HS-5 (cell line): ENCODE results near the gene LNX2.

Source experiments
- DNase-seq: peaks from one replicate; pipeline ENCODE4 v3.0.0-alpha.2; 2012; ENCODE audit warnings: low read depth

Gene LNX2

DNA sequence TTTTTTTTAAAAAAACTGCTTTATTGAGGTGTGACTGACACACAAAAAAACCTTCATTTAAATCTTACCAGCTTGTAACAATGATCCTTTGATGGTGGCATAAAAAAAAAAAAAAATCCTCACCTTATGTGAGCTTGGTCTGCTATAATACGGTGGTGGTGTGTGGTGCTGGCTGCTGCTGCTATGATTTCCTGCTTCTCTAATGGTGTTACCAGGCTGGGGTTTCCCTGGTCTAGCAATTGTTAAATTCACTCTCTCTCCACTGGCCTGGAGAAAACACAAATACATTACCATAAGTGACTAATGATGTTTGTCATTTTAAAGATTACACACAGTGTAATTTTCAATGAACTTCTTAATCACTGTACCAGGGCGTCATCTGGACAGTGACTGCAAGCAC, 60.6 kb downstream of the LNX2 start:
- no peak for DNase-seq

DNA sequence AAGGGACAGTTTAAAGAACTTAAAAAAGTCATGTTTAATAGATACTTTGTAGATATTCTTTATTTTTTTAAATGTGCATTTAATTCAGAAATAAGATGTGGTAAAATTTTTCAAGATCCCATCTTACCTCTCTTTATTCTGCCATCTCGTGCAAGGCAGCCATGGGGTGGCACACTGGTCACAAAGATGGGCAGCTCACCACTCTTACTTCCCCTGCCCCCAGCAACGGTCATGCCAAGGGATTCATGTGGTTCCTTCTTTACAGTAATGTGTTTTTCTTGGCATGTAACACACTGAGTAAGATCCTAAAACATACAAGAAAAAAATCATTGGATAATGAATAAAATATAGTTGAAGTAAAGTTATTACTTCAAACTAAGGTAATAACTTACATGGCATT, 64.2 kb downstream of the LNX2 start:
- DNase-seq, result no peak

DNA sequence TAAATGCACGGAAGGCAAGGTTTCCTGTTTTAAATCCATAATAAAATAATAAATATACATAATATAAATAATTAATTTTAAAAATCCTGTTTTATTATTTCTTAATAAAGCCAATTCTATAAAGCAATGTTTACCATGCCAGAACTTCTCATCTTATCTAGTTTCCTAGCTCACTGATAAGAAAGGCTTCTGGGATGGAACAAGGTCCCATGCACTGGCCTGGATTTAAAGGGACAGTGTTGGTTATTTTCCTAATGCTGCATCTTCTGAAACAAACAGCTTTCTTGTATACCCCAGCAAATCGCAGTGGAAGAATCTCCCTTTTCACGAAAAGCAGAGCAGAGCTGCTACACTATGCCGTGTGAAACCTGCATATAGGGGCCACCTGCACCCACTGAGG, 68.8 kb downstream of the LNX2 start:
- DNase-seq, result no peak

DNA sequence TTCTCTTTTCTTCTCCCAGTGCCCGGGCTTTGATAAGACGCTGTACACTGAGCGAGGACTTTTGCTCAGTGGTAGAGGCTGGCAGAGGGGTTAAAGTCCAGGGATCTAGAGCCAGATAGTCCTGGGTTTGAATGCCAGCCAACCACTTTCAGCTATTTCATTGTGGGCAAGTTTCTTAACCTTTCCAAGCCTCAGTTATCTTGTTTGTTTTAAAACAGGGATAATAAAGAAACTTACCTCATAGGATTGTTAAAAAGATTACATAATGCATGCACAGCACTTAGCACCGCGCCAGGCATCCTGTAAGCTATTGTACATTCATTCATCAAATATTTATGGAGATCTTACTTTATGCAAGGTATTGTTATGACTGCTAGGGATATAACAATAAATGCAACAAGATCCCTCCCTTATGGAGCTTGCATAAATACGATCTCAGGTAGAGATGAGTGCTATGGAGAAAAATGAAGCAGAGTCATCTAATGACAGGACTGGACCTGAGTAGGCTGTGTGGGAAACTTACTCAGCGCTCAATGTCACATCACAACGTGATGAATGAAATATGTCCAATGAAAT, 70.8 kb downstream of the LNX2 start:
- no peak for DNase-seq

DNA sequence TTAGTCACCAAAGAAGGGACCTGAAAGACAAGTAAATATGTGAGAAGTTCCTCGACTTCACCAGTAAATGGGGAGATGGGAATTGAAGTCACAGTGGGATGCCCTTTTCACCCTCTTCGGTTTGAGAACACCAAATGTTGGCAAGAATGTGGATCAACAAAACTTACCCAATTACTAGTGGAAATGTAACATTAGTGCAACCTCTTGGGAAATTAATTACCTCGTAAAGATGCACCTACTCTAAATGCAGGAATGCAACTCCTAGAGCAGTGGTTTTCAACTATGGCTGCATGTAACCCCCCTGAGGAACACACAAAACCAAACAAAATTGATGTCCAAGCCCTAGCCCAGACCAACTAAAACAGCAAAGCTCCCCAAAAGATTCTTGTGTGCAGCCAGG, 78.1 kb downstream of the LNX2 start:
- no peak for DNase-seq

DNA sequence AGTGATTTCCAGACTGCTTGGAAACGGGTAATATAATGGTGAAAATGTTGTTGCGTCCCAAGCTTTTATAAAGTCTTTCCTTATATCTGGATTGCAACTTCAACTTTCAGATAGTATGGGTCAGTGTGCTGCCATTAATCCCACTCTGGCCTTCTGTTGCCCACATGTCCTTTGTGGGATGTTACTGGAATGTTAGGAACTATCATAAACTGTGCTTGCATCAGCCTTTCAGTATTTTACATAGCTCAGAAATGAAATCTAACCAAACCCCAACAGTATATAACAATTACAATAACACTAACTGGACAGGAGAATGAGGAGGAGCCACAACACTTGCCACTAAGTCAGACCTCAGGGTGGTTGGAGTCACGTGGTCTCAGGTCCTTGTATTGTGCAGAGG, 78.9 kb downstream of the LNX2 start:
- no peak for DNase-seq

DNA sequence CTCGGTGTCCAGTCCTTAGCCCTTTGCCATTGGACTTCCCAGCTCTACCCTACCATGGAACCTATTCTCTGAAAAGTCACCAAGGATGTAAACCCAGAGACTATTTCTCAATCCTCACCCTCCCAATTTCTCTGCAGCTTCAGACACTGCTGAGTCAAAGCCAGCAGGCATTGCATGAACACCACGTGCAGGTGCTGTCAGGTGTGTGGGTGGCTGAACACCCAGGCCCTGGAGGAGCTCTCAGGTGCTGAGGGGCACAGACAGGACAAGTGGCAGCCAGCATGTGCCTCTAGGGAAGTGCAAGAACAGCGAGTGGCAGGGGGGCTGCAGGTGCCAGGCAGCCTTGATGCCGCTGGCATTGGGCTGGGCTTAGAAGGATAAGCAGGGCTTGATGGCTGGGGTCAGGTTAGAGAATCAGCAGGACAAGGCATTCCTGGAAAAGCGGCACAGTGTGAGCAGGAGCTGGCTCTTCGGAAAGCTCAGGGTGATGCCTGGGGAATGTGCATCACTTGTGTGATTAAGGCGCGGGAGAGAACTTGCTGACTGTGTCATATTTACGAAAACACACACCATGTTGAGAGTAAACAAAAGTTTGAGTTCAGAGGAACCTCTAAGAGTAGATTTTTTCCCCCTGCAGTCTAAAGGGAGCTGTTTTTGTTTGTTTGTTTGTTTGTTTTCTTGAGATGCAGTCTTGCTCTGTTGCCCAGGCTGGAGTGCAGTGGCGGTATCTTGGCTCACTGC, 83.8 kb downstream of the LNX2 start:
- no peak for DNase-seq

DNA sequence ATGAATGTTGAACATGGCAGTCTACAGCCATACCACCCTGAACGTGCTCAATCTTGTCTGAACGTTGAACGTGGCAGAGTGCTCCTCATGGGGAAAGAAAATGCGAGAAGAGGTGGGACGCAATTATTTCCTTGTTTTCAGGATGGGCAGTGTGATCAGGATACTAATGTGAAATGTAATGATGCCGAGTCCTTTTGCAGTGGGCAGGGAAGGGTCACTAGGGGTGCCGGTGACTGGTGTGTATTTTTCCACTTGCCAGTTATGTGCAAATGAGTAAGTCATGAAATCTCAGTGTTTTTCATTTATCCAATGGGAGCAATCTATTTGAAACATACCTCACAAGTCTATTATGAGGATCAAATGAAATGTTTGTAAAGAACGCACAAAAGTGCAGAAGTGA, 84.8 kb downstream of the LNX2 start:
- no peak for DNase-seq

DNA sequence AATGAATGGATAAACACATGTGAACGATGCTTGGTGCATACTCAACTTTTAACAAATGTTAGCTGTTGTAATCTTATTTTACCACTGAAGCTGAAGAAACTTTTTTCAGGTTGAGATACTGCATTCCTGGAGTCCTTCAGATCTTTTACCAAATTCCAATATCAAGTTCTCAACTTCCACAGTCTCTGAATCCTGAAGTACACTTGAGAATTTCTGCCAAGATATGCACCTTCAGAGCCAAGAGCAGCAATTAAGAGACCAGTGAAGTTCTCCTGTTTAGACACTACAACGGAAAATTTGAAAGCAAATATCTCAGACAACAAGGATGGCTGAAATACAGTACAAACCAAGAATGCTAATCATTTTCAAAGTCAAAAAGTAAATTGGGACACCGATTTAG, 85.3 kb downstream of the LNX2 start:
- no peak for DNase-seq

DNA sequence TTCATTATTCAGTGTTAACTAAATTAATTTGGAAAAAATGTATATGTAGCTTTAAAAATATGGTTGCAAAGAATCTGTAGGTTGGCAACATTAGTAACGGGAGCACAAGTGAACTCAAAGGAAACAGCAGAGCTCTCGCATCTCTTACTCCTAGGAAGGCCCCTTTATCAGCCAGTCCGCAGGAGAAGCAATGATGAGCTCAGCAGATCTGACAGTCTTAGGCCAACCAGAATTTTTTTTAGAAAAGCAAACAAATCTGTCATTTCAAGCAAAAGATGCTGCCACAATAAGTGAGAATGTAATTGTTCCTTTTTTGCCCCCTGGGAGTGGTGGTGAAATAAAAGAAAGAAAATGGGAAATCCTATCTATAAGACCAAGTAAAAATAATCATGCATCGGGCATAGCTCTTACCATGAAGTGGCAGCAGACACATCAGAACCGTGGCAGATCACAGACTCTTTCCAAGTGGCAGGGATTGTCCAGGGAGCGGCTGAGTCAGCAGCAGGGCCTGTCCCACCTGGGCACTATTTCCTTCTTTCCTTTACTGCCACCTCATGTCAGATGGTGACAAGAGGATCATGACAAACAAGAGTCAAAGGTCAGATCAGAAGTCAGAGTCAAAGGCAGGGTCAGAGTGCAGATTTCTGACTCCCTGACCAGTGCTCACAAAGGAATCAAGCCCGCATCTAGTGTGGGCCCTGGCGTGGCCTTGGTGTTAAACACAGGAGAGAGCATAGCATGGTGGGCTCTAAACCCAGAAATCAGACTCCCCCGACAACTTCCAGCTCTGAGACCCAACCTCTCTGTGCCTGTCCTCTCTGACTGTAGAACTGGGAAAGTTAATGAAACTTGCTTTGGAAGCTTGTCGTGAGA, 86.0 kb downstream of the LNX2 start:
- DNase-seq, result no peak

DNA sequence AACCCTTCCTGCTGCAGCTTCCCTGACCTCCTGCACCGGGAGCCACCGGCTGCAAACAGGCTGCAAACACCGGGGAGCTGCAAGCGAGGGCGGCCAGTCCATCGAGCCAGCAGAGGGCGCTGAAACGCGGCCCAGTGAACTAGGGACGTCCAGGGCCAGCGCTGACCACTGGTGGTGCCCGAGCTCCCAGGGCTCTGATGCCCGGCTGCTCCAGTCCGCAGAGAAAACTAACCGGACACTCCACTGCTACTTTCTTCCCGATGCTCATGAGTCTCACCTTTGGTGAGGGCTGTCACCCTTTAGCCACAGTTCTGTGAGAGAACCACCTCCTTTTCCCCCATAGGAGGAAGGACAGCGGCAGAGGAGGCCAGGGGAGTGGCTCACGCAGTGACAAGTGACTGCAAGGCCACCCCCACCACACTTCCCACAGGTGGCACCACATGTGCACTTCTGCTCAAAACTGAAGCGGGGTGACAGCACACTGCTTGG, 87.1 kb downstream of the LNX2 start:
- DNase-seq, result no peak

DNA sequence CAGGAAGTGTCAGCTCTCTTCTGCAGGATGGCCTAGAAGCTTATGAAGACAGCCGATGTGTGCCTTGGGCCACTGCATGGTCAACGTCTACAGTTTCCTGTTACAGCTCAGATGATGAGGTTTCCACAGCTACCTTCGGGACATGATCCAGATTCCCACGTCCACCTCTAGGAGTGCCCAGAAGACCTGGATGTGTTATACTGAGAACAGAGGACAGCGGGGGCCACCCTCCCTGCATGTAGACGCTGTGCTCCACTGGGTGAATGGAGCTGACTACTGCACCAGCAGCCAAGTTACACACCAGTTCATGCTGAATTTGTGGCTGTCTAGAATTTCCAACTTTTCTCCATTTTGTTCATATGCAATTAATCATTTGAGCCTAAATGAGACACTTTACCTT, 91.4 kb downstream of the LNX2 start:
- no peak for DNase-seq

DNA sequence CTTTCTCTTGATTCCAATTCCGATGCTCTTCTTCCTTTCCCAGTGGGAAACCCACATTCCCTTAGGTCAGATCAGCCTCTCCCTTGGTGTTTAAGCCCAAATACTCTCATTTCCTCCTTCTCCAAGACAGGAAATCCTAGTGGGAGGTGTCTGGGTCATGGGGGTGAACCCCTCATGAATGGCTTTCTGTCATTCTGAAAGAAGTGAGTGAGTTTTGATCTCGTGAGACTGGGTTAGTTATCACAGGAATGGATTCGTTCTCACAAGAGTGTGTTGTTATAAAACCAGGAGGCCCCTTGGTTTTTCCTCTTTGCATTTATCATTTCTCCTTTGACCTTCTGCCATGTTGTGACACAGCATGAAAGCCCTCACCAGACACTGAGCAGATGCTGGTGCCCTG, 93.8 kb downstream of the LNX2 start:
- DNase-seq, result no peak

DNA sequence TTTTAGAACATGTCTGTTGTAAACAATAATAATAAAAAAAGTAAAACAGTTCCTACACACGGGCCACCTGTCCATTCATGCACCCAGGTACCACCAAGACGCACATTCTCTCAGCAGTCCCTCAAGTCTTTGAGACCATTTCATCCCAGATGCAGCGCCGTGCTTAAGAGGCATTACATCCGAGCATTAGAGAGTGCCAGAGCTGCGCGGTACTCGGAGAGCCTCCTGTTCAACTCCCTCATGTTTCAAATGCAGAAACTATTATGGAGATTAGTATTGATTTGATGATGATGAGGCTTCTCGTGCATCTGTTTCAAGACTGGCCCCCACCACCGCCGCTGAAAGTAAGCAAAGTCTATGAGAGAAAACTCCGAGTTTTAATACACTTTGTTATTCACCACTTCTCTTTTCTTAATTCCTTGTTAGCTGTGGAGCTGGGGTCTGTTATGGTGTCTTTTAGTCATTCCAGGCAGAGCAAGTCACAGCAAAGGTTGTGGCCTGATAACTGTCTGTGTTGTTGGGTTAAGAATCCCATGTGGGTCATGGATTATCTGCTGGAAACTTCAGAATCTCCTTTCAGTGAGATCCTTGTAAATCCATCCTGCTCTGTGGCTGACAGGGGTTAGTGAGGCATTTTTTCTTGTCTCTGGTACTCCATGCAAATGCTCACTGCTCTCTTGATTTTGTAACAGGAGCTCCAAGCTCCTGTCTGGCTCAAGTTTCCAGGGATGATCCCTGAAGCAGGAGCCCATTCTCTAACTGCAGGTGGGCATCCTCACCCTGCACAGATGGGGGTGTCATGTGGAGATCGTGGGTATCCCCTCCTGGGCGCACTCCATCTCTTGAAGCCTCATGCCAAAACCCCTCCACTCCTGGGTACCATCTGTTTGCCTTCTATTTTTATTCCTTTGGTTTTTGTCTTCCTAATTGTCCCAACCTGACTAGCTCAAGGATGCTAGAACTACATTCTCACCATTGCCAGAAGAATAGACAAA, 95.1 kb downstream of the LNX2 start:
- no peak for DNase-seq

DNA sequence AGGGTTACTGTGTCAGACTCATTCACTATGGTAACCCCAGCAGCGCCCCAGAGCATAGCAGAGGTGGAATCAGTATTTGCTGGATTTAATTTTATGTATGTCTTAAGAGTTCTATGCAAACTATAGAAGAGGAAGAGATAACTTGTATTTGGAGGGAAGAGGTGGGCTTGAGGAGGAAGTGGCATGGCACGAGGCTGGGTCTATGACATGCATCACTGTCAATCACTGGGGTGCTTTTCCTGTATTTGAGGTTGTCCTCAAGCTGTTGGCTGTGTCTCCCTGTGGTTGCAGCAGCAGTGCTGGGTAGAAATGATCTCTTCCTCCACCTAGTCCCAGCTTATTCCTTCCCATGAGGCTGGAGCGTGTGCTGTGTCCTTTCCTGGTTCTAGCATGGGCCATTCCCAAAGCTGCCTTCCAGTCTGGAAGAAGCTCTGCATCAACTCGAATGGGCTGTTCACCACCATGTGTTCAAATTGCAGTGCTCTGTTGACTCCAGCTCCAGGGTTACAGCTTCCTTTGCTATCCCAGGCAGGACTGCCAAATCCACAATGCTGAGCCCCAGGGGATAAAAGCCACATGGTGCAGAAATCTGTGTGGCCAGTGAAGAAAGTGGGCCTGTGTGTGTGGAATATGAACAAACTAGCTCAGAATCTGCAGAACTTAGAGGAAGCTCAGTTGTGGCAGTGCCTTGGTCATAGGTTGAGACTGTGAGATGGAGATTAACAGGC, 96.8 kb downstream of the LNX2 start:
- DNase-seq, result no peak

DNA sequence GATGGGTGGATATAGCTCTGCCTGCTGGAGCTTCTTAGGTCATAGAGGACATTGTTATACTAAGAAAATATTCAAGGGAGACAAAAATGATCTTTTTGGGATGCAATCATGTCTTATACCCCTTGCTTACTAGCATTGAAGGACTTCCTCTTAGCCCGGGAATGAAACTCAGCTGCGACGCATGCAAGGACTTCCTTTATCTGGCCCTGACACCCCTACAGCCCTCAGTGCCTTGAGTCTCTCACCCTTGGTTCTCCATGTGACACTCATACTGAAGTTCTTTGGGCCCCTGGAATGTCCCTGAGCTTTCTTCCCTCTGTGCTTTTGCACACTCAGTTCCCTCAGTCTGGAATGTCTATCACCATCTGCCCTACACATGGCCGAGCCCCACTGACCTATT, 97.5 kb downstream of the LNX2 start:
- no peak for DNase-seq

DNA sequence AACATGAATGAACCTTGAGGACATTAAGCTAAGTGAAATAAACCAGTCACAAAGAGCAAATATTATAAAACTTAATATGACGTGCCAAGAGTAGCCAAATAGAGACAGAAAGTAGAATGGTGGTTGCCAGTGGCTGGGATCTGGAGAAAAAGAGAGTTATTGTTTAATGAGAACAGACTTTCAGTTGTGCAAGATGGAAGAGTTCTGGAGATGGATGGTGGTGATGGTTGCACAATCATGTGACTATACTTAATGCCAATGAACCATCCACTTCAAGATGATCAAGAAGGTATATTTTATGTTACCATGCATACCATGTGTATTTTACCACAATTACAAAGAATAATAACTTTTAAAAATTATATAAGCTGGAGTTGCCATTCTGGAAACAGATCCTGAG, 104.2 kb downstream of the LNX2 start:
- no peak for DNase-seq

DNA sequence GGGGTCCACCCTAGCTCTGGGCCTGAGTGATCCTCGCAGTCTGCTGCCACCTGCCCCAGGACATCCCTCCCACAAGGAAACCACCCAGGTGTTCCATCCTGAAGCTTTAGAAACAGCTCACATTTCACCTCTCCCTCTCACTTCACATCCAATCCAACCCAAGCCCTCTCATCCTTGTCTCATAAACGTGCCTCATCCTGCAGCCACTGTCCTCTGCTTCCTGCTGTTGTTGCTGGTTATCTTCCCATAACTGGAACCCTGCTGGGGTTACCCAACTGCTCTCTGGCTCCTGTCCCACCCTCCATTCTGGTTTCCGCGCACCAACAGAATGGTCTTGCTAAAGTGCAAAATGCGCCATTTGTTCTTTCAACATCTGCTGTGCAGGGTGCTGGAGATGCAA, 110.2 kb downstream of the LNX2 start:
- DNase-seq, result no peak

DNA sequence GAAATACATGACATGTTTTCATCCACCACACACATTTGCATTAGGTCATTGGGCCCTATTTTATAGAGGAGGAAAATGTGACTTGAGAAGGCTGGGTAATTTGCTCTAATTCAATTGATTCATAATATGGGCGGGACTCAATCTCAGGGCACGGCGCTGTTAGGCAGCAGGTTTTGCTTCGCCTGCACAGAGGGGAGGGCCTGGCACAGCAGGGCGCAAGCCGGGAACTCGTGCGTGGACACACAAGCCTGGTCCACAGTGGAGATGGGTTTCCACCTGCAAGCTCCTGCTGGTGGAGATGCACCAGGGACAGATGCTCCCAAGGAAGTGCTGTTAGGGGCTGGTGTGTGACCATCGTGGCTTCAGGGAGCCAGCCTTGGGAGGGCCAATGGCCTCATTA, 111.5 kb downstream of the LNX2 start:
- no peak for DNase-seq

DNA sequence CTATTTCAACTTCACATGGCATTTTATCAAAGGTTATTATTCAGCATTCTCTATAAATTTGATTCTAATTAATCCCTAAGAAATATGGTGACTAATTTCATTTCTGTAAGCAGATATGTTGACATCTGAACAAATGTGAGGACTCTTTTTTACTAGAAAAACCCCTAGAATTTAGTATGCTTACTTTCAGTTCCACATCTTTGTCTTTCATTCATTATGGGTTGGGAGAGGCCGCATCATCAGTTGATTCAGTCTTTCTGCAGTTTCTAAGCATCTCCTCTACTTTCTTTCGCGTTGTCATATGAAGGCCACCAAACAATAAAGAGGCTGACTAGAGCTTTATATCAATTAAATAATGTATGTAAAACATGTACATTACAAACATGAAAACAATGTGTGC, 114.5 kb downstream of the LNX2 start:
- DNase-seq, result no peak

DNA sequence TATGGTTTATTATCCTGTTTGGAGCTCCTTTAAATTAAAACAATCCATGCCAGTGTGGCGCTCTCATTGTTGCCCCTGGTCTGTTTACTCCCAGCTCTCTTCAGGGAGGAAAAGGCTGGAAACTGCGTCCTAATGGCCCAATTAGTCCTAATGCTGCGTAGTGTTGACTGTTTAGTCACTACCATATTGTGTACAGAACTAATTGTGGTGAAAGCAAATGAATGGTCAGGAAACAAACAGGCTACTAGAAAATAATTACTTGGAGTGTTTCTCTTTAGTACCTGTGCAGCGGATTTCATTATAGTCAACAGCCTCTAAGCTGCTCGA, 115.5 kb downstream of the LNX2 start:
- DNase-seq, result no peak
